SK-N-SH (cell line): ENCODE data around the gene TREML4. TPM values are rescaled to one million over a fixed set of nuclear protein-coding genes. Genes with fewer than 3 reads are reported as not detected.

Experiments used
- CTCF ChIA-PET: fragments of 300-600, 350-600 bp; formaldehyde crosslinking; extraction: SDS; loops from one replicate; lab custom pipeline; 2021; lab: Yijun Ruan, JAX
- POLR2A ChIA-PET: fragments of 350-600 bp; sonication (Branson Sonifier 250); formaldehyde crosslinking; extraction: SDS; loops from one replicate; lab custom pipeline; 2020; ENCODE audit warnings: antibody characterized with exemption, inconsistent platforms; lab: Yijun Ruan, JAX
- DNase-seq: peaks from one replicate; pipeline ENCODE4 v3.0.0; 2012
- H2AFZ ChIP-seq: fragments of 200-600 bp; sonication (generic); 2 replicates; pipeline ENCODE4 v1.8.1; 2016; ENCODE audit warnings: antibody characterized with exemption, mild to moderate bottlenecking, low read depth
- H3F3A ChIP-seq: fragments of 200-600 bp; sonication (generic); replicated peaks from 2 replicates; pipeline ENCODE3; 2016; ENCODE audit warnings: antibody characterized with exemption, mild to moderate bottlenecking; ENCODE audit not compliant: insufficient read depth
- H3K27ac ChIP-seq, 2 experiments: fragments of 200-500 bp in 1 of 2; fragments of 200-600 bp in 1 of 2; sonication (Bioruptor generic) in 1 of 2; sonication (generic), shearing (Covaris generic) in 1 of 2; 2 replicates each; pipeline versions ENCODE4 v1.5.1 to v1.6.1; 2014 to 2016; ENCODE audit warnings: low read depth in 2 of 2, inconsistent platforms in 1 of 2, low read length in 1 of 2, mild to moderate bottlenecking in 1 of 2, mixed read lengths in 1 of 2
- H3K27me3 ChIP-seq: fragments of 200-600 bp; sonication (generic), shearing (Covaris generic); 2 replicates; pipeline ENCODE4 v1.6.1; 2016; ENCODE audit warnings: mixed run types; ENCODE audit not compliant: insufficient read depth
- H3K36me3 ChIP-seq, 2 experiments: fragments of 200-500 bp in 1 of 2; fragments of 200-600 bp in 1 of 2; sonication (Bioruptor generic) in 1 of 2; sonication (generic) in 1 of 2; replicated peaks in 1 of 2; 2 replicates each; pipeline versions ENCODE3 to v1.5.1; 2014 to 2016; ENCODE audit warnings: low read length in 1 of 2, mild to moderate bottlenecking in 1 of 2; ENCODE audit not compliant: insufficient read depth in 2 of 2, control insufficient read depth in 1 of 2
- H3K4me1 ChIP-seq, 2 experiments: fragments of 200-500 bp in 1 of 2; fragments of 200-600 bp in 1 of 2; sonication (Bioruptor generic) in 1 of 2; sonication (generic), shearing (Covaris generic) in 1 of 2; 2 replicates each; pipeline versions ENCODE4 v1.5.1 to v1.6.1; 2014 to 2016; ENCODE audit warnings: low read depth in 1 of 2, low read length in 1 of 2, mixed run types in 1 of 2; ENCODE audit not compliant: insufficient read depth in 2 of 2, control insufficient read depth in 1 of 2
- H3K4me2 ChIP-seq: fragments of 200-600 bp; sonication (generic), shearing (Covaris generic); 2 replicates; pipeline ENCODE4 v1.6.1; 2017; ENCODE audit warnings: mixed run types
- H3K4me3 ChIP-seq, 2 experiments: fragments of 200-500 bp in 1 of 2; fragments of 200-600 bp in 1 of 2; sonication (Bioruptor generic) in 1 of 2; sonication (generic), shearing (Covaris generic) in 1 of 2; 2 replicates each; pipeline versions ENCODE4 v1.5.1 to v1.8.1; 2014 to 2016; ENCODE audit warnings: low read depth in 2 of 2, inconsistent platforms in 1 of 2, low read length in 1 of 2, mild to moderate bottlenecking in 1 of 2, mixed read lengths in 1 of 2, moderate library complexity in 1 of 2
- H3K79me2 ChIP-seq: fragments of 200-600 bp; sonication (generic); 2 replicates; pipeline ENCODE4 v1.8.1; 2017; ENCODE audit warnings: mild to moderate bottlenecking; ENCODE audit not compliant: insufficient read depth
- H3K9ac ChIP-seq: fragments of 200-600 bp; sonication (generic); 2 replicates; pipeline ENCODE4 v1.6.1; 2017; ENCODE audit warnings: mixed run types
- H3K9me2 ChIP-seq: fragments of 200-600 bp; sonication (generic); 2 replicates; pipeline ENCODE4 v1.6.1; 2017; ENCODE audit warnings: mixed run types
- H3K9me3 ChIP-seq: fragments of 200-600 bp; sonication (generic); 2 replicates; pipeline ENCODE4 v1.6.1; 2017; ENCODE audit warnings: mixed run types, mild to moderate bottlenecking, moderate library complexity
- H4K20me1 ChIP-seq: fragments of 200-600 bp; sonication (generic); 2 replicates; pipeline ENCODE4 v1.6.1; 2017; ENCODE audit warnings: mild to moderate bottlenecking, mixed run types; ENCODE audit not compliant: insufficient read depth
- CHD2 ChIP-seq: fragments of 150-350 bp; IDR thresholded peaks from 2 replicates; pipeline ENCODE4 v1.6.1; 2018; ENCODE audit warnings: low read length; ENCODE audit not compliant: partially characterized antibody
- CTCF ChIP-seq: fragments of 200-600 bp; sonication (generic); IDR thresholded peaks from 2 replicates; pipeline ENCODE4 v1.6.1; 2017; ENCODE audit warnings: antibody characterized with exemption, mild to moderate bottlenecking, moderate library complexity
- ELF1 ChIP-seq: IDR thresholded peaks from 2 replicates; pipeline ENCODE4 v1.4.0; 2012
- EP300 ChIP-seq, 2 experiments: IDR thresholded peaks; 2 replicates each; pipeline versions ENCODE4 v1.4.0 to v1.6.1; 2012; ENCODE audit warnings: borderline replicate concordance in 1 of 2, low read depth in 1 of 2, low read length in 1 of 2
- EZH2phosphoT487 ChIP-seq: fragments of 200-600 bp; sonication (generic); IDR thresholded peaks from 2 replicates; pipeline ENCODE4 v1.6.1; 2017; ENCODE audit warnings: low read depth, mixed run types, mild to moderate bottlenecking, antibody characterized with exemption, moderate library complexity, borderline replicate concordance
- GATA2 ChIP-seq: sonication (generic); formaldehyde crosslinking; IDR thresholded peaks from 2 replicates; pipeline ENCODE4 v1.5.0; 2020; ENCODE audit warnings: mild to moderate bottlenecking, missing genetic modification reagents
- JUND ChIP-seq: IDR thresholded peaks from 2 replicates; pipeline ENCODE4 v1.4.0; 2012
- NRF1 ChIP-seq: IDR thresholded peaks from 2 replicates; pipeline ENCODE4 v1.6.1; 2012; ENCODE audit warnings: low read depth, mild to moderate bottlenecking, low read length
- POLR2AphosphoS5 ChIP-seq: IDR thresholded peaks from 2 replicates; pipeline ENCODE4 v1.6.1; 2012; ENCODE audit warnings: low read depth, low read length
- RAD21 ChIP-seq: IDR thresholded peaks from 2 replicates; pipeline ENCODE4 v1.6.1; 2012; ENCODE audit warnings: mild to moderate bottlenecking, low read length
- RFX5 ChIP-seq: IDR thresholded peaks from 2 replicates; pipeline ENCODE4 v1.6.1; 2012; ENCODE audit warnings: mild to moderate bottlenecking, improper control_type of control experiment, low read length
- RXRA ChIP-seq: IDR thresholded peaks from 2 replicates; pipeline ENCODE4 v1.4.0; 2012; ENCODE audit warnings: low read depth, mild to moderate bottlenecking, borderline replicate concordance
- SMC3 ChIP-seq: IDR thresholded peaks from 2 replicates; pipeline ENCODE4 v1.6.1; 2012; ENCODE audit warnings: low read depth, low read length, improper control_type of control experiment
- TAF1 ChIP-seq: IDR thresholded peaks from 2 replicates; pipeline ENCODE4 v1.6.1; 2012; ENCODE audit warnings: low read depth, mild to moderate bottlenecking, low read length, moderate library complexity, borderline replicate concordance
- TCF12 ChIP-seq: IDR thresholded peaks from 2 replicates; pipeline ENCODE4 v1.4.0; 2012
- WGBS: methylation state at CpG from one replicate; pipeline ENCODE4 v1.1.6; 2017; ENCODE audit warnings: low lambda C conversion rate; 5-methylcytosine and 5-hydroxymethylcytosine counted together
- polyA plus RNA-seq, 3 experiments: library from polyadenylated mRNA; depleted of rRNA; stranded (reverse); fragments of >200 nt; gene quantifications; 2 replicates each; pipeline ENCODE4 v1.2.3, GENCODE V29; 2012
- TF ChIP-seq, protein P1 (sequence below): IDR thresholded peaks from 2 replicates; pipeline ENCODE4 v1.4.0; 2012; ENCODE audit warnings: low read depth, borderline replicate concordance
- TF ChIP-seq, protein P2 (sequence below): IDR thresholded peaks from 2 replicates; pipeline ENCODE4 v1.4.0; 2012; ENCODE audit warnings: low read depth, borderline replicate concordance
- TF ChIP-seq, protein P3 (sequence below): fragments of 150-350 bp; IDR thresholded peaks from 2 replicates; pipeline ENCODE4 v1.6.1; 2017; ENCODE audit warnings: antibody characterized with exemption, low read length, low read depth, borderline replicate concordance

TREML4 gene
- polyA plus RNA-seq, 1 of the 3 experiments (the other 2 are of a cell fraction), result not detected

GRCh38 chr6:41255110-41255509, 27.0 kb downstream of the TREML4 start:
- Histone ChIP-seq H3F3A (peaks cover 9% of the 10 kb centered on the region), H3K36me3 (no peaks in the 10 kb centered on the region), H3K4me1 (peaks cover 11 to 19% of the 10 kb centered on the region in 2 experiments; a peak in 3 of 4 replicates), H3K27me3 (no peaks in the 10 kb centered on the region), H3K4me3 (no peak overlapping the region), H3K27ac (no peak overlapping the region), H3K9ac (no peak overlapping the region), H3K4me2 (no peak overlapping the region), H2AFZ (no peak overlapping the region), H3K9me3 (no peaks in the 10 kb centered on the region), H3K9me2 (no peaks in the 10 kb centered on the region), H3K79me2 (no peaks in the 10 kb centered on the region), H4K20me1 (no peaks in the 10 kb centered on the region)
- TF ChIP-seq RXRA (no peak), TCF12 (no peak), POLR2AphosphoS5 (no peak), TAF1 (no peak), ELF1 (no peak), CTCF (no peak), GATA2 (CRISPR knock-in tag) (no peak), EP300 (IDR thresholded peaks at IDR 0.05; ENCODE audit: borderline replicate concordance in 1 of 2, low read depth in 1 of 2, low read length in 1 of 2) (no peak), CHD2 (no peak), SMC3 (no peak)
- TF ChIP-seq, protein P1, sequence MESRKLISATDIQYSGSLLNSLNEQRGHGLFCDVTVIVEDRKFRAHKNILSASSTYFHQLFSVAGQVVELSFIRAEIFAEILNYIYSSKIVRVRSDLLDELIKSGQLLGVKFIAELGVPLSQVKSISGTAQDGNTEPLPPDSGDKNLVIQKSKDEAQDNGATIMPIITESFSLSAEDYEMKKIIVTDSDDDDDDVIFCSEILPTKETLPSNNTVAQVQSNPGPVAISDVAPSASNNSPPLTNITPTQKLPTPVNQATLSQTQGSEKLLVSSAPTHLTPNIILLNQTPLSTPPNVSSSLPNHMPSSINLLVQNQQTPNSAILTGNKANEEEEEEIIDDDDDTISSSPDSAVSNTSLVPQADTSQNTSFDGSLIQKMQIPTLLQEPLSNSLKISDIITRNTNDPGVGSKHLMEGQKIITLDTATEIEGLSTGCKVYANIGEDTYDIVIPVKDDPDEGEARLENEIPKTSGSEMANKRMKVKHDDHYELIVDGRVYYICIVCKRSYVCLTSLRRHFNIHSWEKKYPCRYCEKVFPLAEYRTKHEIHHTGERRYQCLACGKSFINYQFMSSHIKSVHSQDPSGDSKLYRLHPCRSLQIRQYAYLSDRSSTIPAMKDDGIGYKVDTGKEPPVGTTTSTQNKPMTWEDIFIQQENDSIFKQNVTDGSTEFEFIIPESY, result no peak
- ChIA-PET CTCF (interaction anchor here (1.1 to 3.0 kb wide), 4 partner anchors 14 to 114 kb away, joined by 3 to 7 read pairs (median 4); no protein-coding TSS in a partner anchor), POLR2A (no interaction called here)
- DNase-seq, result no peak

GRCh38 chr6:41255638-41256246, 27.6 kb downstream of the TREML4 start:
- ChIA-PET POLR2A (no interaction called here), CTCF (interaction anchor here (1.0 to 3.0 kb wide), 5 partner anchors 14 to 113 kb away, joined by 3 to 7 read pairs (median 3); no protein-coding TSS in a partner anchor)
- H3K79me2 ChIP-seq, result no peaks in the 10 kb centered on the region
- no peaks in the 10 kb centered on the region for H3K36me3 ChIP-seq
- no peak for DNase-seq
- H3K9me3 ChIP-seq, result no peaks in the 10 kb centered on the region
- H3K9ac ChIP-seq, result no peak overlapping the region
- WGBS, result no CpG with 5 or more reads among the region's 5 CpGs
- TF ChIP-seq NRF1 (no peak), EZH2phosphoT487 (no peak), SMC3 (no peak), JUND (no peak), RAD21 (no peak), RXRA (no peak), RFX5 (no peak), ELF1 (no peak)
- TF ChIP-seq, protein P2, sequence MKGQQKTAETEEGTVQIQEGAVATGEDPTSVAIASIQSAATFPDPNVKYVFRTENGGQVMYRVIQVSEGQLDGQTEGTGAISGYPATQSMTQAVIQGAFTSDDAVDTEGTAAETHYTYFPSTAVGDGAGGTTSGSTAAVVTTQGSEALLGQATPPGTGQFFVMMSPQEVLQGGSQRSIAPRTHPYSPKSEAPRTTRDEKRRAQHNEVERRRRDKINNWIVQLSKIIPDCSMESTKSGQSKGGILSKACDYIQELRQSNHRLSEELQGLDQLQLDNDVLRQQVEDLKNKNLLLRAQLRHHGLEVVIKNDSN, result no peak
- TF ChIP-seq, protein P3, sequence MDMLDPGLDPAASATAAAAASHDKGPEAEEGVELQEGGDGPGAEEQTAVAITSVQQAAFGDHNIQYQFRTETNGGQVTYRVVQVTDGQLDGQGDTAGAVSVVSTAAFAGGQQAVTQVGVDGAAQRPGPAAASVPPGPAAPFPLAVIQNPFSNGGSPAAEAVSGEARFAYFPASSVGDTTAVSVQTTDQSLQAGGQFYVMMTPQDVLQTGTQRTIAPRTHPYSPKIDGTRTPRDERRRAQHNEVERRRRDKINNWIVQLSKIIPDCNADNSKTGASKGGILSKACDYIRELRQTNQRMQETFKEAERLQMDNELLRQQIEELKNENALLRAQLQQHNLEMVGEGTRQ, result no peak
- H2AFZ ChIP-seq, result no peak overlapping the region
- H3F3A ChIP-seq, result peaks cover 9% of the 10 kb centered on the region
- H3K27me3 ChIP-seq, result no peaks in the 10 kb centered on the region
- no peaks in the 10 kb centered on the region for H3K9me2 ChIP-seq
- no peak overlapping the region for H3K4me3 ChIP-seq
- H3K27ac ChIP-seq, result no peak overlapping the region
- no peaks in the 10 kb centered on the region for H4K20me1 ChIP-seq
- H3K4me1 ChIP-seq, result peaks cover 11 to 19% of the 10 kb centered on the region in 2 experiments; a peak in 3 of 4 replicates
- H3K4me2 ChIP-seq, result no peak overlapping the region
